GM12878 (cell line): ENCODE data around the gene USP12. TPM values are rescaled to one million over a fixed set of nuclear protein-coding genes. Genes with fewer than 3 reads are reported as not detected.

Experiments used
- BCL11A ChIP-seq: IDR thresholded peaks from 2 replicates; pipeline ENCODE4 v1.6.1; 2011; ENCODE audit warnings: low read depth, low read length
- BMI1 ChIP-seq: fragments of 450-650 bp; IDR thresholded peaks from 2 replicates; pipeline ENCODE4 v1.6.1; 2016; ENCODE audit warnings: mild to moderate bottlenecking, moderate library complexity, borderline replicate concordance
- DPF2 ChIP-seq: fragments of 450-650 bp; IDR thresholded peaks from 2 replicates; pipeline ENCODE4 v1.6.1; 2017; ENCODE audit warnings: mild to moderate bottlenecking
- E4F1 ChIP-seq: fragments of 450-650 bp; IDR thresholded peaks from 2 replicates; pipeline ENCODE4 v1.6.1; 2018; ENCODE audit warnings: borderline replicate concordance, mild to moderate bottlenecking; ENCODE audit not compliant: partially characterized antibody
- EP300 ChIP-seq, 2 experiments: fragments of 150-350 bp in 1 of 2; IDR thresholded peaks; 2 replicates each; pipeline ENCODE4 v1.6.1; 2011 to 2012; ENCODE audit warnings: low read depth in 2 of 2, low read length in 2 of 2, borderline replicate concordance in 1 of 2, improper control_type of control experiment in 1 of 2, inconsistent platforms in 1 of 2; ENCODE audit not compliant: control insufficient read depth in 1 of 2
- FOXK2 ChIP-seq: fragments of 450-650 bp; IDR thresholded peaks from 2 replicates; pipeline ENCODE4 v1.6.1; 2017; ENCODE audit warnings: mild to moderate bottlenecking, moderate library complexity
- GATAD2B ChIP-seq: fragments of 450-650 bp; conservative IDR thresholded peaks from 2 replicates; pipeline ENCODE4 v1.6.1; 2017; ENCODE audit warnings: low read depth, mild to moderate bottlenecking, moderate library complexity
- KAT2A ChIP-seq: conservative IDR thresholded peaks from 2 replicates; pipeline ENCODE4 v1.6.1; 2011; ENCODE audit warnings: low read depth, low read length; ENCODE audit not compliant: control insufficient read depth
- RELB ChIP-seq: fragments of 450-650 bp; IDR thresholded peaks from 2 replicates; pipeline ENCODE4 v1.6.1; 2017; ENCODE audit warnings: low read depth, mild to moderate bottlenecking, moderate library complexity
- SP1 ChIP-seq: IDR thresholded peaks from one replicate; pipeline ENCODE4 v1.6.1; 2011; ENCODE audit warnings: low read depth, low read length
- SPI1 ChIP-seq: IDR thresholded peaks from 2 replicates; pipeline ENCODE4 v1.6.1; 2011; ENCODE audit warnings: low read depth, mild to moderate bottlenecking, low read length, moderate library complexity, borderline replicate concordance; ENCODE audit not compliant: insufficient read depth
- YY1 ChIP-seq: IDR thresholded peaks from 2 replicates; pipeline ENCODE4 v1.6.1; 2011; ENCODE audit warnings: low read depth, mild to moderate bottlenecking, low read length
- ZBTB4 ChIP-seq: fragments of 450-650 bp; formaldehyde crosslinking; IDR thresholded peaks from 2 replicates; pipeline ENCODE4 v1.4.0; 2022; ENCODE audit warnings: mild to moderate bottlenecking, moderate library complexity
- ZNF687 ChIP-seq: fragments of 450-650 bp; IDR thresholded peaks from 2 replicates; pipeline ENCODE4 v1.6.1; 2017; ENCODE audit warnings: mild to moderate bottlenecking, moderate library complexity
- polyA plus RNA-seq, 11 experiments: library from polyadenylated mRNA; depleted of rRNA in 4 of 11; unstranded in 6 of 11; stranded (reverse) in 5 of 11; fragments of >200 nt; fragmentation: Nextera tagmentation in 4 of 11; fragmentation: Illumina TruSeq in 1 of 11; extraction: Ambion mirVana in 4 of 11; extraction: Trizol in 1 of 11; gene quantifications; 1 replicate in 1 of 11; 2 replicates in 10 of 11; pipeline versions ENCODE4 v1.2.1 to v1.2.3, GENCODE V29; 2011 to 2016; ENCODE audit warnings: inconsistent platforms in 2 of 11, missing spikeins in 2 of 11, low read depth in 1 of 11
- total RNA-seq, 4 experiments: library from RNA; depleted of rRNA in 3 of 4; stranded (reverse); fragments of >200 nt in 3 of 4; fragmentation: Illumina TruSeq in 1 of 4; extraction: Trizol in 1 of 4; gene quantifications; 2 replicates each; pipeline versions ENCODE4 v1.2.1 to v1.2.3, GENCODE V29; 2013 to 2021
- TF ChIP-seq, protein P1 (sequence below): fragments of 450-650 bp; IDR thresholded peaks from 2 replicates; pipeline ENCODE4 v1.6.1; 2016; ENCODE audit warnings: mild to moderate bottlenecking
- TF ChIP-seq, protein P2 (sequence below): fragments of 450-650 bp; IDR thresholded peaks from 2 replicates; pipeline ENCODE4 v1.6.1; 2014; ENCODE audit warnings: mild to moderate bottlenecking

The USP12 gene
- total and polyA plus RNA-seq, 10 of the 15 experiments (the other 5 are each of a cell fraction or from before 2014, with no cell fraction given): 3.5 to 32.2 (median 24.6) TPM

- TF ChIP-seq SPI1: no peak
- no peak for TF ChIP-seq E4F1
- TF ChIP-seq GATAD2B: no peak
- no peak for TF ChIP-seq FOXK2
- TF ChIP-seq KAT2A: no peak
- no peak for TF ChIP-seq ZNF687
- no peak for TF ChIP-seq BMI1
- no peak for TF ChIP-seq SP1
- TF ChIP-seq, protein P1, sequence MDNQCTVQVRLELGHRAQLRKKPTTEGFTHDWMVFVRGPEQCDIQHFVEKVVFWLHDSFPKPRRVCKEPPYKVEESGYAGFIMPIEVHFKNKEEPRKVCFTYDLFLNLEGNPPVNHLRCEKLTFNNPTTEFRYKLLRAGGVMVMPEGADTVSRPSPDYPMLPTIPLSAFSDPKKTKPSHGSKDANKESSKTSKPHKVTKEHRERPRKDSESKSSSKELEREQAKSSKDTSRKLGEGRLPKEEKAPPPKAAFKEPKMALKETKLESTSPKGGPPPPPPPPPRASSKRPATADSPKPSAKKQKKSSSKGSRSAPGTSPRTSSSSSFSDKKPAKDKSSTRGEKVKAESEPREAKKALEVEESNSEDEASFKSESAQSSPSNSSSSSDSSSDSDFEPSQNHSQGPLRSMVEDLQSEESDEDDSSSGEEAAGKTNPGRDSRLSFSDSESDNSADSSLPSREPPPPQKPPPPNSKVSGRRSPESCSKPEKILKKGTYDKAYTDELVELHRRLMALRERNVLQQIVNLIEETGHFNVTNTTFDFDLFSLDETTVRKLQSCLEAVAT: no peak
- peak; percentile 52; the same call in 1 of the 2 replicates for TF ChIP-seq RELB
- 0 out of 2 replicates have a peak, but pooled peaks have one; percentile 31 for TF ChIP-seq DPF2
- no peak for TF ChIP-seq EP300 (IDR thresholded peaks at IDR 0.05; ENCODE audit: borderline replicate concordance in 1 of 2, control insufficient read depth in 1 of 2, low read depth in 2 of 2, low read length in 2 of 2)
- TF ChIP-seq BCL11A: peak; percentile 48; the same call in 1 of the 2 replicates
- TF ChIP-seq, protein P2, sequence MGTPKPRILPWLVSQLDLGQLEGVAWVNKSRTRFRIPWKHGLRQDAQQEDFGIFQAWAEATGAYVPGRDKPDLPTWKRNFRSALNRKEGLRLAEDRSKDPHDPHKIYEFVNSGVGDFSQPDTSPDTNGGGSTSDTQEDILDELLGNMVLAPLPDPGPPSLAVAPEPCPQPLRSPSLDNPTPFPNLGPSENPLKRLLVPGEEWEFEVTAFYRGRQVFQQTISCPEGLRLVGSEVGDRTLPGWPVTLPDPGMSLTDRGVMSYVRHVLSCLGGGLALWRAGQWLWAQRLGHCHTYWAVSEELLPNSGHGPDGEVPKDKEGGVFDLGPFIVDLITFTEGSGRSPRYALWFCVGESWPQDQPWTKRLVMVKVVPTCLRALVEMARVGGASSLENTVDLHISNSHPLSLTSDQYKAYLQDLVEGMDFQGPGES: no peak
- TF ChIP-seq ZBTB4 (CRISPR knock-in tag): no peak
- no peak for TF ChIP-seq YY1
These were observed 9.6 kb downstream of the USP12 start (continued) for GRCh38 chr13:27161980-27162379.
